ENCODE results near the gene PLA2R1.

DNA sequence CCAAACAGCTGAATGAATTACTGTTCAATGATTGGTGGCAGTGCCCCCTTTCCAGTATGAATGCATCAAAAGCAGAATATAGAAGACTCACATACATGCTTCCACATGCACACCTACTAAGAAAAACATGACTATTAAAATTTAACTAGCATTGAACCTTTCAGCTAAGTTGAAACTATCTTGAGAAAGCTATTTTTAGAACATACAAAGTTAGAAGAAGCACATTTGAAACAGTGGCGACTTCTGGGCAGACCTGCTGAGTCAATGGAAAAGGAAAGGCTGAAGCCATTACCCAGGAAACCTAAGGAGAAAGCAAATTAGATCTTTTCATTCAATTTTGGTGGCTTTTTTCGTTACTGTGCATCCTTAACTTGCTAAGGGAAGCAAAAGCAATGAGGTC, 55.9 kb downstream of the PLA2R1 start:
- no peak for TF ChIP-seq CTCF (IDR thresholded peaks at IDR 0.05; ENCODE audit: low read depth, low read length)
- TF ChIP-seq EZH2phosphoT487 (IDR thresholded peaks at IDR 0.05; ENCODE audit: low read depth) = no peak

Measured in OCI-LY3 (cell line).